Activated T-helper 17 cell treated with anti-CD3 and anti-CD28 coated beads, Interleukin-2, amount 50 U/mL, for 72 hours (primary cell): ENCODE measurements around the gene IL2RG. TPM values are rescaled to one million over a fixed set of nuclear protein-coding genes. Genes with fewer than 3 reads are reported as not detected.

Experiments
- ATAC-seq: fragments of 150-1000 bp; cut with Tn5 transposase; replicated peaks from 2 replicates; pipeline ENCODE4 v1.10.0; 2021; ENCODE audit warnings: mild to moderate bottlenecking, moderate library complexity
- H3K27ac Mint-ChIP-seq: one replicate; pipeline ENCODE4 v1.8.0; 2022; ENCODE audit warnings: mixed read lengths
- H3K27me3 Mint-ChIP-seq: one replicate; pipeline ENCODE4 v1.8.0; 2022; ENCODE audit warnings: mixed read lengths
- H3K36me3 Mint-ChIP-seq: one replicate; pipeline ENCODE4 v1.8.0; 2022; ENCODE audit warnings: low read depth, mild to moderate bottlenecking, mixed read lengths
- H3K4me1 Mint-ChIP-seq: one replicate; pipeline ENCODE4 v1.8.0; 2022; ENCODE audit warnings: mixed read lengths
- H3K4me3 Mint-ChIP-seq: one replicate; pipeline ENCODE4 v1.8.0; 2022; ENCODE audit warnings: mild to moderate bottlenecking, mixed read lengths
- H3K9me3 Mint-ChIP-seq: one replicate; pipeline ENCODE4 v1.8.0; 2022; ENCODE audit warnings: mixed read lengths
- total RNA-seq, 2 donors: library from RNA; stranded (reverse); gene quantifications; one replicate each; pipeline ENCODE4 v1.2.3, GENCODE V29; 2022

The IL2RG gene
- total RNA-seq, 2 donors from 2014 or later = 317 to 698 TPM

DNA sequence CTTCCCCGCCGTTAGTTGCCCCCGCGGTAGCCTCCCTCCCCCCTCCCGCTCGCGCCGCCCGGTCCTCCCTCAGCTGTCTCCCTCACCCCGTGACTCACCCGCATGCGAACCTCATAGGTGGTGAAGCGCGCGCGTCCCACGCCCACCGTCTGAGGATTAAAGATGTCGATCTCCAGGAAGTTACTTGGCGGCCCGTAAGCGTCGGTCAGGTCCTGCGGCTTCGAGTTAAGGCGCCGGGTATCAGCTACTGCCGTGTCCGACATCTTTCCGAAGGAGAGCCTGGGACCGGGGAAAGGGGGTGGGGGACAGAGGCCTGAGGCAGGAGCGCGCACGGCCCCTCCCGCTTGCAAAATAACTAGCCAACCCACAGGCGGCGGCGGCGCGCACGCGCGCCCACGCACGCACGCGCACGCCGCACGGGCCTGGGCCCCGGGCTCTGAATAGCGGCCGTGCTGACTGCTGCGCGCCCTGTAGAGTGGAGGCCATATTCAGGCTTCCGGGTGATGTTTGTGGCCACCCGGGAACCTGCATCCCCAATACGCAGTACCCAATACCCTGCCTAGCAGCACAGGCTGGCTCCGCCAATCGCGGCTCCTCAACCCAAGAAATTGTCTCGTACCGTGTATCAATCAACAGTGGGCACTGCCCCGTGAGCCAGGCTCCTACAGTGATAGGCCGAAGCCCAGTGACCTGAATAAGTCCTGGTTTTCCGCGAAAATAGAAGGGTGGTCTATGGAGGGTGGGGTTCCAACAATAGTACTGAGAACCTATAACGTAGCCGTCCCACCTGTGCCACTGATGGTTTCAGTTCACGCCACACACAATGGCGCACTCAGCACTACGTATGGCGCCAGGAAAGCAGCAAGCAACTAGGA lies 43.1 kb downstream of the IL2RG start, which contains the start of gene SNX12:
Gene SNX12 (minus strand): TSS at position 291 of the 875 bp plus-strand sequence. CDS start 28 bp downstream, at position 263.
- Mint-ChIP-seq H3K36me3 (peaks cover 21% of the 10 kb centered on the region), H3K27me3 (no peaks in the 10 kb centered on the region), H3K9me3 (no peaks in the 10 kb centered on the region), H3K4me3 (peak within 1 kb of the TSS; percentile 99), H3K27ac (peak within 1 kb of the TSS; percentile 96), H3K4me1 (peaks cover 11% of the 10 kb centered on the region)
- peak; percentile 95 for ATAC-seq

DNA sequence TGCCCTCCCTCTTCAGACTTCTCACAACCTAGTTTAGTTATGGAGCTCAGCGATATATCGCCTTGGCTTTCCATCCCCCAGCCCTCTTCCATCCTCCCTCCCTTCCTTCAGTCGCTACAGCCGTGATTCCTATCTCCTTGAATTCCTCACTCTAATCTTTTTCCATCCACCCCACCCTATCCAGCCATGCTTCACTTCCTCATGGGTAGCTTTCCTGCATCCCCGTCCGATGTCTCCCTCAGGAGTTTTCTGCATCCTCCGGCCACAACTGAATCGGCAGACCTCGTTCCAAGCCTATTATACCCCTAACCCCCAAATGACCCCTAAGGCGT lies 43.7 kb downstream of the IL2RG start:
- Mint-ChIP-seq H3K4me1 (peaks cover 11% of the 10 kb centered on the region), H3K36me3 (peaks cover 27% of the 10 kb centered on the region), H3K4me3 (peak overlapping the region; percentile 99), H3K27me3 (no peaks in the 10 kb centered on the region), H3K27ac (peak overlapping the region; percentile 96), H3K9me3 (no peaks in the 10 kb centered on the region)
- ATAC-seq = peak; percentile 0

DNA sequence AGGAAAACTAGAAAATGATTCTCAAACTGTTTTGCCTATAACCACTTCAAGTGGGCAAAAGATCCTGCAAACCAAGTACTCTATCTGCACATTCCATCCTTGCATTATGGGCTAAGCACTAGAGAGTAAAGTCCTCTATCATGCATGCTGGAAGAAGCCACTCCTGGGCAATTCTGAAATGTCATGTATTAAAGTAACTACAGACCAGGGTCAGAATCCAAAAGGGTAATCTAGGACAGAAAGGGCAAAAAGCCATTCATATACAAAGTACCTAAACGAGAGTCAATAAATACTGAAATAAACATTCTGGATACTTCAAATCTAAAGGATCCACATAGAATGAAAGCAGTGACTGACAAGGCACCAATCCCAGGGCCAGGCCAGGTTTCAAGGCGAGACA lies 44.3 kb downstream of the IL2RG start:
- Mint-ChIP-seq H3K4me3 (peak overlapping the region; percentile 99), H3K9me3 (no peaks in the 10 kb centered on the region), H3K4me1 (peaks cover 11% of the 10 kb centered on the region), H3K27ac (peak overlapping the region; percentile 96), H3K27me3 (no peaks in the 10 kb centered on the region), H3K36me3 (peaks cover 33% of the 10 kb centered on the region)
- no peak for ATAC-seq

DNA sequence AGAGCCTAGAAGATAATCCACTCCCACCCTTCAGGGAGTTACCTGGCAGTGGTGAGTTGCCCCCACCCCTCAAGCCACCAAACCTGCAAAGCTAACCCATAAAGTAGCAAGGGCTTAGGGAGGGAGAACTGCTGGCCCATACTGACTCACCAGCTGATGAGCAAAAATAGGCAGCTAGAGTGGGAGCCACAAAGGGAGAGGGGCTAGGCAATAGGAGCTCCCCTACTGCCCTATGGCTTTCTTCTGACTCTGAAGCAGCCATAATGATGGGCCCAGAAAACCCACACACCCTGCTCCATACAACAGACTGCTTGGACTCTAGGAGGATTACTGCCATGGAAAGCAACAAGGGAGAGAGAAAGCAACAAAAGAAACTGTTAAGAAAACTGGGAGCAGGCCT lies 51.2 kb downstream of the IL2RG start:
- H3K36me3 Mint-ChIP-seq = peaks cover 72% of the 10 kb centered on the region
- H3K27ac Mint-ChIP-seq = no peak overlapping the region
- ATAC-seq = peak; percentile 38
- peaks cover 26% of the 10 kb centered on the region for H3K4me1 Mint-ChIP-seq
- no peaks in the 10 kb centered on the region for H3K27me3 Mint-ChIP-seq
- H3K9me3 Mint-ChIP-seq = no peaks in the 10 kb centered on the region
- H3K4me3 Mint-ChIP-seq = no peak overlapping the region

DNA sequence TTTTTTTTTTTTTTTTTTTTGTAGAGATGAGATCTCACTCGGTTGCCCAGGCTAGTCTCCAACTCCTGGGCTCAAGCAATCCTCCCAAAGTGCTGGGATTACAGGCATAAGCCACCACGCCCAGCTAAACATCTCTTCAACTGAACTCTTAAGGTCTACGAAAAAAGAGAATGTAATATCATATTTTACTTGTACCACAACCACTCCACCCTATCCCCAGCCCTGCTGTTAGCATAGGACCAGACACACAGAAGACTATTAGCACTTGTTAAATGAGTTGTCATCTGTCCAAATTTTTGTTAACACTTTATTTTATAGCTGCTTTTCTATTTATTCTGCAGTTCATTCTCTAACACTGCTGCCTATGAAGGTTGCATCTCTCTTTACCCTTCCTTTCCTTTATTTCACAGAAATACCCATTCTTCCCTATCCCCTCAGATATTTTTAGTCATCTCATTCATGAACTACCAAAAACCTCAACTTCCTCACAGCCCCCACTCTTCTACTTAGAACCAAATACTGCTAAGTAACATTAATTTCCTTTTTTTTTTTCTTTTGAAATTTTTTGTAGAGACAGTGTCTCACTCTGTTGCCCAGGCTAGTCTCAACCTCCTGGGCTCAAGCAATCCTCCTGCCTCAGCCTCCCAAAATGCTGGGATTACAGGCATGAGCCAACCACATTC lies 53.4 kb downstream of the IL2RG start:
- no peak for ATAC-seq
- H3K4me3 Mint-ChIP-seq = peak overlapping the region; percentile 20
- H3K9me3 Mint-ChIP-seq = no peaks in the 10 kb centered on the region
- peaks cover 21% of the 10 kb centered on the region for H3K4me1 Mint-ChIP-seq
- H3K27ac Mint-ChIP-seq = peak overlapping the region; percentile 52
- peaks cover 61% of the 10 kb centered on the region for H3K36me3 Mint-ChIP-seq
- H3K27me3 Mint-ChIP-seq = no peaks in the 10 kb centered on the region

Other genes starting within 250 kb of the IL2RG start
- not detected for gene TEX11, start 202.9 kb downstream of the IL2RG start, total RNA-seq
- gene SLC7A3, start 180.5 kb downstream of the IL2RG start, total RNA-seq = not detected
- 10 to 100 TPM; 47.2 to 49.0 TPM for gene SNX12, start 43.2 kb downstream of the IL2RG start, total RNA-seq
- gene FOXO4, start 15.7 kb downstream of the IL2RG start, total RNA-seq = 10 to 100 TPM; 11.2 to 39.0 TPM
- 10 to 100 TPM; 15.1 to 36.4 TPM for gene CXorf65, start 4.8 kb downstream of the IL2RG start, total RNA-seq
- 100 to 1,000 TPM in 1 of 2 donors, 10 to 100 TPM in 1; 46.2 to 144 TPM for gene MED12, start 7.0 kb upstream of the IL2RG start, total RNA-seq
- gene NLGN3, start 33.3 kb upstream of the IL2RG start, total RNA-seq = 1 to 10 TPM; 1.6 to 6.4 TPM
- gene GJB1, start 111.6 kb upstream of the IL2RG start, total RNA-seq = under 1 TPM in 1 of 2 donors, not detected in 1; 0.21 TPM
- 10 to 100 TPM; 18.3 TPM for gene ZMYM3, start 142.6 kb upstream of the IL2RG start, total RNA-seq
- 100 to 1,000 TPM; 394 to 499 TPM for gene NONO, start 172.1 kb upstream of the IL2RG start, total RNA-seq
- 1 to 10 TPM; 7.4 to 9.2 TPM for gene ITGB1BP2, start 190.2 kb upstream of the IL2RG start, total RNA-seq